IMR-90 (cell line): ENCODE data around the gene TIGD1. TPM values are rescaled to one million over a fixed set of nuclear protein-coding genes. Genes with fewer than 3 reads are reported as not detected.

Experiments used
- ATAC-seq: fragments of 200-7000 bp; cut with Tn5 transposase; 2 replicates; pipeline ENCODE4 v1.9.1; 2020; ENCODE audit warnings: low read depth, mild to moderate bottlenecking, moderate library complexity
- BruUV-seq: library from RNA; stranded (reverse); fragments of 400-500 nt; replicated peaks from 2 replicates; lab custom pipeline; 2021; lab: Mats Ljungman, UMichigan
- CTCF ChIA-PET: fragments of 300-600 bp; formaldehyde crosslinking; extraction: SDS; loops from one replicate; lab custom pipeline; 2021; ENCODE audit warnings: antibody characterized with exemption; lab: Yijun Ruan, JAX
- POLR2A ChIA-PET: fragments of 300-600 bp; sonication (Branson Sonifier 250); formaldehyde crosslinking; loops from one replicate; lab custom pipeline; 2022; ENCODE audit warnings: antibody characterized with exemption; ENCODE audit not compliant: unreplicated experiment; lab: Charles Lee
- DNase-seq: peaks from one replicate; pipeline ENCODE4 v3.0.0; 2013
- H2AFZ ChIP-seq: replicated peaks from 2 replicates; pipeline ENCODE3; 2013; ENCODE audit warnings: low read length, mild to moderate bottlenecking; ENCODE audit not compliant: poor library complexity
- H2AK5ac ChIP-seq: 2 replicates; pipeline ENCODE4 v1.6.1; 2013; ENCODE audit warnings: low read depth, low read length, inconsistent platforms
- H2AK9ac ChIP-seq: replicated peaks from 2 replicates; pipeline ENCODE3; 2013; ENCODE audit warnings: mild to moderate bottlenecking, low read depth, low read length, moderate library complexity; ENCODE audit not compliant: poor library complexity
- H2BK120ac ChIP-seq: 2 replicates; pipeline ENCODE4 v1.6.1; 2013; ENCODE audit warnings: low read depth, low read length, inconsistent platforms
- H2BK15ac ChIP-seq: 3 replicates; pipeline ENCODE4 v1.6.1; 2013; ENCODE audit warnings: low read depth, low read length, inconsistent platforms
- H2BK20ac ChIP-seq: 2 replicates; pipeline ENCODE4 v1.6.1; 2013; ENCODE audit warnings: low read depth, mild to moderate bottlenecking, inconsistent platforms, low read length, moderate library complexity
- H2BK5ac ChIP-seq: 2 replicates; pipeline ENCODE4 v1.6.1; 2013; ENCODE audit warnings: mild to moderate bottlenecking, low read depth, low read length, inconsistent platforms; ENCODE audit not compliant: poor library complexity, severe bottlenecking
- H3K14ac ChIP-seq: replicated peaks from 2 replicates; pipeline ENCODE4 v1.6.1; 2013; ENCODE audit warnings: low read depth, low read length, inconsistent platforms
- H3K18ac ChIP-seq: 2 replicates; pipeline ENCODE4 v1.6.1; 2013; ENCODE audit warnings: low read depth, low read length, control low read depth
- H3K23ac ChIP-seq: 2 replicates; pipeline ENCODE4 v1.6.1; 2013; ENCODE audit warnings: low read depth, low read length, inconsistent platforms
- H3K27ac ChIP-seq: 2 replicates; pipeline ENCODE4 v1.5.1; 2013; ENCODE audit warnings: mild to moderate bottlenecking, control low read depth, low read length; ENCODE audit not compliant: insufficient read depth
- H3K27me3 ChIP-seq: 2 replicates; pipeline ENCODE4 v1.6.1; 2013; ENCODE audit warnings: low read length; ENCODE audit not compliant: control insufficient read depth, insufficient read depth
- H3K36me3 ChIP-seq: 2 replicates; pipeline ENCODE4 v1.6.1; 2013; ENCODE audit warnings: low read length, mixed read lengths; ENCODE audit not compliant: control insufficient read depth, insufficient read depth
- H3K4ac ChIP-seq: 2 replicates; pipeline ENCODE4 v1.6.1; 2013; ENCODE audit warnings: low read depth, low read length, inconsistent platforms
- H3K4me1 ChIP-seq: 2 replicates; pipeline ENCODE4 v1.6.1; 2013; ENCODE audit warnings: low read length, mixed read lengths; ENCODE audit not compliant: control insufficient read depth, insufficient read depth
- H3K4me2 ChIP-seq: 2 replicates; pipeline ENCODE4 v1.6.1; 2013; ENCODE audit warnings: low read depth, mild to moderate bottlenecking, control low read depth, low read length, moderate library complexity
- H3K4me3 ChIP-seq: 2 replicates; pipeline ENCODE4 v1.5.1; 2013; ENCODE audit warnings: low read depth, mild to moderate bottlenecking, control low read depth, low read length, moderate library complexity; ENCODE audit not compliant: insufficient read depth
- H3K56ac ChIP-seq: 2 replicates; pipeline ENCODE4 v1.6.1; 2013; ENCODE audit warnings: low read length, inconsistent platforms; ENCODE audit not compliant: insufficient read depth; ENCODE audit errors: extremely low read depth
- H3K79me1 ChIP-seq, 2 experiments: 2 replicates each; pipeline ENCODE4 v1.6.1; 2013; ENCODE audit warnings: low read length in 2 of 2, inconsistent platforms in 1 of 2, low read depth in 1 of 2
- H3K9ac ChIP-seq: 2 replicates; pipeline ENCODE4 v1.6.1; 2013; ENCODE audit warnings: low read depth, low read length, control low read depth
- H3K9me1 ChIP-seq: 2 replicates; pipeline ENCODE4 v1.6.1; 2013; ENCODE audit warnings: low read length, inconsistent platforms; ENCODE audit not compliant: insufficient read depth
- H3K9me3 ChIP-seq: 2 replicates; pipeline ENCODE4 v1.6.1; 2013; ENCODE audit warnings: low read length; ENCODE audit not compliant: control insufficient read depth, insufficient read depth
- H4K20me1 ChIP-seq: 2 replicates; pipeline ENCODE4 v1.6.1; 2013; ENCODE audit warnings: low read length, inconsistent platforms; ENCODE audit not compliant: insufficient read depth
- H4K5ac ChIP-seq: 2 replicates; pipeline ENCODE4 v1.6.1; 2013; ENCODE audit warnings: mild to moderate bottlenecking, low read depth, low read length, control low read depth
- H4K8ac ChIP-seq, 2 experiments: 2 replicates each; pipeline ENCODE4 v1.6.1; 2013; ENCODE audit warnings: low read depth in 2 of 2, low read length in 2 of 2, control low read depth in 1 of 2, inconsistent platforms in 1 of 2
- H4K91ac ChIP-seq: 2 replicates; pipeline ENCODE4 v1.6.1; 2013; ENCODE audit warnings: low read depth, low read length, inconsistent platforms; ENCODE audit not compliant: insufficient read depth
- NFE2L2 ChIP-seq: fragments of 150-350 bp; IDR thresholded peaks from 2 replicates; pipeline ENCODE4 v1.6.1; 2016; ENCODE audit warnings: low read depth, mild to moderate bottlenecking, low read length
- RCOR1 ChIP-seq: IDR thresholded peaks from 2 replicates; pipeline ENCODE4 v1.6.1; 2012; ENCODE audit warnings: mild to moderate bottlenecking, low read length, improper control_type of control experiment; ENCODE audit not compliant: insufficient replicate concordance
- WGBS, 2 experiments: methylation state at CpG; one replicate each; pipeline versions ENCODE4 v1.1.5 to v1.1.7; 2013; ENCODE audit warnings: missing lambda C conversion rate in 2 of 2; ENCODE audit not compliant: insufficient read length in 1 of 2; ENCODE audit errors: extremely low coverage in 2 of 2; 5-methylcytosine and 5-hydroxymethylcytosine counted together
- dilution Hi-C: fragments of 300-500 bp; cut with HindIII; formaldehyde crosslinking; loops from one replicate; pipeline ENCODE4 v1.14.3; 2018; ENCODE audit warnings: low sequenced_read_pairs; ENCODE audit not compliant: unreplicated experiment
- in situ Hi-C: fragments of 300-500 bp; cut with MboI; formaldehyde crosslinking; loops from 3 replicates; pipeline ENCODE4 v1.14.3; 2019; ENCODE audit warnings: low sequenced_read_pairs, inconsistent platforms, mixed read lengths
- intact Hi-C: fragments of 100-400 bp; cut with micrococcal nuclease; formaldehyde crosslinking; loops from 2 replicates; pipeline ENCODE4 v1.10.0; 2022
- polyA plus RNA-seq, 3 experiments: library from polyadenylated mRNA; depleted of rRNA; stranded (reverse); fragments of >200 nt; gene quantifications; 2 replicates each; pipeline ENCODE4 v1.2.3, GENCODE V29; 2012; ENCODE audit warnings: low replicate concordance in 1 of 3
- total RNA-seq: library from RNA; depleted of rRNA; stranded (reverse); fragments of >200 nt; gene quantifications from 2 replicates; pipeline ENCODE4 v1.2.3, GENCODE V29; 2012

TIGD1 gene
- total and polyA plus RNA-seq, 2 of the 4 experiments (the other 2 are of a cell fraction), result 2.7 to 2.9 TPM

DNA sequence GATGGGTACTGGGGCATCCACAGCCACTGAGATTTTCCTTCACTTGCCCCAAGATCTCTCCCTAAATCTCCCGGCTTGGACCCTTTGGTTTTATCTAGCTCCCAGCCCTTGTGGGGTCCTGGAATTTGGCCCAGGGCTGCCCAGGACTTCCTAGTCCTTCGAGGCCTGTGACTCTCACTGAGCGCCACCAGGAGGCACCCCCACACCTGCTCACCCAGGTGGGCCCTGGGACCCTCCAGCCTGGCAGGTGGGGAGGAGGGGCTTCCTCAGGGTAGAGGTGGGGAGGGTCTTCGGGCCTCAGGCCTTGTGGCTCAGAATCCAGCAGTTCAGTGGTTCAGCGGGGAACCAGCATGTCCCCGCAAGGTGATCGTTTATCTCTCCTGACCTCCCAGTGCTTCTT is 42.1 kb downstream of the TIGD1 start:
- H3K23ac ChIP-seq, result no peak overlapping the region
- H2AFZ ChIP-seq, result no peak overlapping the region
- no peak overlapping the region for H2BK120ac ChIP-seq
- CTCF ChIA-PET, result no interaction called here
- no peak overlapping the region for H2BK15ac ChIP-seq
- in situ Hi-C loops (no loop called here), dilution Hi-C loops (no loop called here), intact Hi-C loops (loop anchor here (10.0 kb wide), 1 partner anchor 603 kb away; no protein-coding TSS in a partner anchor)
- no peaks in the 10 kb centered on the region for H3K79me1 ChIP-seq
- H3K4me2 ChIP-seq, result no peak overlapping the region
- H4K91ac ChIP-seq, result no peak overlapping the region
- no peak overlapping the region for H3K9ac ChIP-seq
- no peak overlapping the region for H3K18ac ChIP-seq
- no peak overlapping the region for H3K4me3 ChIP-seq
- no peak for ATAC-seq
- H3K9me1 ChIP-seq, result no peaks in the 10 kb centered on the region
- H4K5ac ChIP-seq, result no peak overlapping the region
- no peak for DNase-seq
- POLR2A ChIA-PET, result no interaction called here
- H3K4ac ChIP-seq, result no peak overlapping the region
- peaks cover 52% of the 10 kb centered on the region for H3K27me3 ChIP-seq
- no peak overlapping the region for H2BK5ac ChIP-seq
- no peak for TF ChIP-seq RCOR1
- TF ChIP-seq NFE2L2, result no peak
- 68% methylated on average over 3 of the region's 7 CpGs; no CpG with 5 or more reads in 1 of the 2 experiments for WGBS, 2 experiments
- H3K36me3 ChIP-seq, result no peaks in the 10 kb centered on the region
- no peak overlapping the region for H2AK5ac ChIP-seq
- H4K20me1 ChIP-seq, result no peaks in the 10 kb centered on the region
- H3K27ac ChIP-seq, result no peak overlapping the region
- no peaks in the 10 kb centered on the region for H3K4me1 ChIP-seq
- H3K14ac ChIP-seq, result no peak overlapping the region
- BruUV-seq, result no TSS peak
- H3K9me3 ChIP-seq, result no peaks in the 10 kb centered on the region
- H2AK9ac ChIP-seq, result no peak overlapping the region
- no peak overlapping the region for H2BK20ac ChIP-seq
- H4K8ac ChIP-seq, result no peak overlapping the region
- H3K56ac ChIP-seq, result no peak overlapping the region; the same call in 1 of the 2 replicates
